HG03558 (cell line): Measurements from ENCODE around the gene HILPDA.
"Not testable (repeated sequence)": the region's sequence is repeated elsewhere in the genome, so short reads cannot be mapped to it uniquely, and the experiment has no call there.

Experiments
- ATAC-seq: cut with Tn5 transposase; IDR thresholded peaks from one replicate; pipeline ENCODE4 v1.9.1; 2021; ENCODE audit warnings: moderate number of reproducible peaks; ENCODE audit not compliant: unreplicated experiment; ENCODE audit errors: extremely low read depth

Gene HILPDA

DNA sequence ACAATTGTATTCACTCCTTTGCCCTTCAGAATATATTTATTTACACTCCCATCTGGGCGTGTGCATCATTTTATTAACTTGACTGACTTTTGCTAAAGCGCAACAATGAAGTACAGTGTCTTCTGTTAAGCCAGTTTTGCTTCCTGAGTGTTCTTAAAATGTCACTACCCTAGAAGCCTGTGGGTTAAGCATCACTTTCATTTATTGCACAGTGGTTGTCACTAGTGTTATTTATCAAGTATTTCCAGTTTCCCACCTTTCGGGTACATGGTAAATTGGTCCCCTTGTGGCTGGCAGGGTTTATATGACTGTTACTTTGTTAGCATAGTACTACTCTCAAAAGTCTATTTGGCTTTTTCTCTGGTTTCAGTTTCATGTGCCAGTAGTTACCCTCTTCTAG is 3.3 kb downstream of the HILPDA start:
- ATAC-seq, result peak; percentile 21

DNA sequence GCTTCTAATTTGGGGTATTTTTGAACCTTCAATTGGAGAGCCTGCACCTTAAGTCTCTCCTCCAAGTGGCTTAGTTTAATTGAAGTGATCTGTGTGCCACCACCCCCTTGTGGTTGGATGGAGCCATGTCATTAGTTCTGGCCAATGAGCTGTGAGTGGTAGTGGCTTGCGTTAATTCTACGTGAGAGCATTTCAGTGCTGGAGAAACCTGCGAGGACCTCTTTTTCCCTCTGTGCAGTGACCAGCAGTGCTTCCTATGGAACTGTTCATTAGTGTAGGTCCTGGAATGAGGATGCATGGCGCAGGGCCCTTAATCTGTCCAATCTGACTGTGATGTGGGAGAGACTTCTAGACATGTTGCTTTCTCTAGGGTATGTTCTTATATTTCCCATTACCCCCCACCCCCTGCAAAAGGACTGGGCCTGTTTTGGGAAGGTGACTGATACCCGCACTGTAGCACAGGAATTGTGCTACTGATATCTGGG is 3.8 kb downstream of the HILPDA start:
- peak; percentile 35 for ATAC-seq

DNA sequence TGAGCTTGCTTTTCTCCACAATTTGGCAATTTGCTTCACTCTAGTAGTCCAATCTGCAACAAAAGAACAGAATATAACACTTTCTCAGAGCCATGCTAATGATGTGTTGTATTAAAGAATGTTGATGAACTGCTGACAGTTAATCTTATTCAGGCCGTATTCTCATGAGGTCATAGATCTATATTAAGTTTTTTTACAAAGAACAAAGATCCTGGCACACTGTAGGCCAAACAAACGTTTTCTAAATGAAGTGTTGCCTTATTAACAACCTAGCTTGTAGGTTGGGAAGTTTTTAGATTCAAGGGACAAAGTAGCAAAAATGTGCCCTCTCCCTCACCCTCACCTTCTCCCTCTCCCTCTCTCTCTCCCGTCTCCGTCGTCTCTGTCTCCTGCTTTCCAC is 6.8 kb downstream of the HILPDA start:
- no peak for ATAC-seq

DNA sequence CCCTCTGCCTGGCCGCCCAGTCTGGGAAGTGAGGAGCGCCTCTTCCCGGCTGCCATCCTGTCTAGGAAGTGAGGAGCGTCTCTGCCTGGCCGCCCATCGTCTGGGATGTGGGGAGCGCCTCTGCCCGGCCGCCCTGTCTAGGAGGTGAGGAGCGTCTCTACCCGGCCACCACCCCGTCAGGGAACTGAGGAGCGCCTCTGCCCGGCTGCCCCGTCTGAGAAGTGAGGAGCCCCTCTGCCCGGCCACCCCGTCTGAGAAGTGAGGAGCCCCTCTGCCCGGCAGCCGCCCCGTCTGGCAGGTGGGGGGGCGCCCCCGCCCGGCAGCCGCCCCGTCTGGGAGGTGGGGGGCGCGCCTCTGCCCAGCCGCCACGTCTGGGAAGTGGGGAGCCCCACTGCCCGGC is 7.7 kb downstream of the HILPDA start:
- ATAC-seq, result not testable (repeated sequence)

DNA sequence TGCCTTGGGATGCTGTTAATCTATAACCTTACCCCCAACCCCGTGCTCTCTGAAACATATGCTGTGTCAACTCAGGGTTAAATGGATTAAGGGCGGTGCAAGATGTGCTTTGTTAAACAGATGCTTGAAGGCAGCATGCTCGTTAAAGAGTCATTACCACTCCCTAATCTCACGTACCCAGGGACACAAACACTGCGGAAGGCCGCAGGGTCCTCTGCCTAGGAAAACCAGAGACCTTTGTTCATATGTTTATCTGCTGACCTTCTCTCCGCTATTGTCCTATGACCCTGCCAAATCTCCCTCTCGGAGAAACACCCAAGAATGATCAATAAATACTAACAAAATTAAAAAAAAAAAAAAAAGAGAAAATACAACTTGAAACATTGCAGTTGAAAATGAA is 8.3 kb downstream of the HILPDA start:
- not testable (repeated sequence) for ATAC-seq

DNA sequence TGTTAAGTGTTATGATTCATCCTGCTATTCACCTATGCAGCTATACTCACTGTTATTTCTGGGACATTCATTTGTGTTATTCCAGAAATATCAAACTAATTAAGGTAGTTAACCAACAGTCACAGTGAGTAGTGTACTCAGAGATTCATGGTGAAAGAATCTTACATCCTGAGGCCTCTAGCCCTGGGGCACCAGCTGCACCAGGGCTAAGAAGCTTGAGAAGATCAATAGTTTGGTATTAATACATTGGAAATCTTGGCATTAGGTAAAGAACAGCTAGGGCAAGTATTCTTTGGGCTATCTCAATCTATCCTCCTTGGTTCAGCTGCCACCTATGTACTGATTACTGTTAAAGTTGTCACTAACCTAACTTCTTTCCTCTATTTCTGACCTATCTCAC is 11.2 kb downstream of the HILPDA start:
- ATAC-seq, result not testable (repeated sequence)

DNA sequence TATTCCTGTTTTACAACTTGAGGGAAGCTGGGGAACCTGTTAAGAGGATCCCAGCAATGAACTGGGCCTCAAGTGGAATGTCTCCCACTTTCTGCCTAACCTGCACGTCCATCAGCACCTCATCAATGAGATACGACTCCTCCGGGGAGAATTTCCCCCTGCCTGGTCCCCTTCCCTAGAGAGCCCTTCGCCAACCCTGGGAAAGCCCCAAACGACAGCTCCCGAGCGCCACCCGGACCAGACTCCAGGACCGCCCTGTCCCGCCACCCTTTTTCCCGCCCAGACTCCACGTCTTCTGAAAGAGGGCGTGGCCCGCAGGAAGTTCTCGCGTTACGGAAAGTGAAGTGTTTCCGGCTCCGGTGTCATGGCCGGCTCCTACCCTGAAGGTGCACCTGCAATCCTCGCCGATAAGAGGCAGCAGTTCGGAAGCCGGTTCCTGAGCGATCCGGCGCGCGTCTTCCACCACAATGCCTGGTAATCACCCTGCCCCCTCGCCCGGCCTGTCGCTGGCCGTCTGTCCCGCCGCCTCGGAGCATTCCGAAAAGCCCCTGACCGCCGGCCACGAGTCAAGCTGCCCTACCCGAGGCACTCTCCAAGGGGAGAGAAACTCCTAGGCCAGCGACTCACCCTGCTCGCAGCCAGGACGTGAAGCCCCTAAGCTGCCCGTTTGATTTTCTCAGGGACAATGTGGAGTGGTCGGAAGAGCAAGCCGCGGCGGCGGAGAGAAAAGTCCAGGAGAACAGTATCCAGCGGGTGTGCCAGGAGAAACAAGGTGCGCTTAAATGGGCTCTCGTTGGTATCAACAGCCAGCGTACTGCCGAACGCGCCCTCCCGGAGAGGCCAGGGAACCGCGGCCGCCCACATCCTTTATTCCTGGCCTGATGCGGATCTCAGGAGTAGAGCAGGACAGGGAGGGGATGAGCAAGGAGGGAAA is 21.0 kb downstream of the HILPDA start, which contains the start of gene METTL2B:
TSS of gene METTL2B (plus strand) at position 347 of the 934 bp plus-strand sequence. CDS start at position 365, 18 bp downstream.
- ATAC-seq, result peak; percentile 84

DNA sequence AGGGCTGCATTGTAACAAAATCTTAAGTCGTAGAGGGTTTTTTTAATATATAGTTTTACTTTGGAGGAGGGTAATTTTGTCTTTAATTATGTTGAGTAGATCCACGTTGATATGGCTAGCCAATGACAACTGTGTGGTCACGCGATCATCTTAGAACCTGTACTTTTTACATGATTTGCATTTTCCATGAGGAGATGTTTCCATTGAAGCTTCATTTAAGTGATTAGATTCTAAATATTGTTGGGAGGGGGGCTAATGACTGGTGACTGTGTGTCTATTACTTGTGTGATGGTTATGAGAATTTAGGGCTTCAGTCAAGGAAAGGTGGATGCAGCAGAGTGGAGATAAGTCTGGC is 21.6 kb downstream of the HILPDA start:
- ATAC-seq, result not testable (repeated sequence)

DNA sequence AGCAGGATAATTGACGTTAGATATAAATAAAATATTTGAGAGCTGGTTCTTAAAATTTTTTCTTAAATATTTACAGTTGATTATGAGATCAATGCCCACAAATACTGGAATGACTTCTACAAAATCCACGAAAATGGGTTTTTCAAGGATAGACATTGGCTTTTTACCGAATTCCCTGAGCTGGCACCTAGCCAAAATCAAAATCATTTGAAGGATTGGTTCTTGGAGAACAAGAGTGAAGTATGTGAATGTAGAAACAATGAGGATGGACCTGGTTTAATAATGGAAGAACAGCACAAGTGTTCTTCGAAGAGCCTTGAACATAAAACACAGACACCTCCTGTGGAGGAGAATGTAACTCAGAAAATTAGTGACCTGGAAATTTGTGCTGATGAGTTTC is 23.4 kb downstream of the HILPDA start:
- ATAC-seq, result not testable (repeated sequence)

DNA sequence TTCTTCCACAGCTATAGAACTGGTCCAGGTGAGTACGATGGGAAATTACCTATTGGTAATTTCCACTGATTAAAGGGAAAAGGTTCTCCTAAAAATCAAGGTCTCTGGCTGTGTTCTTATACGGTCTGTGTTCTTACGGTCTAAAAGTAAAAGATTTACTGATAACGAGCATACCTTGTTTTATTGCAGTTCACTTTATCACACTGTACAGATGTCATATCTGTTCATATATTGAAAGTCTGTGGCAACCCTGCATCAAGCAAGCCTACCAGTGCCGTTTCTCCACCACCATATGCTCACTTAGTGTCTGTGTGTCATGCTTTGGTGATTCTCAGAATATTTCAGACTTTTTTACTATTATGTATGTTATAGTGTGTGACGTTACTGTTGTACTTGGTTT is 32.5 kb downstream of the HILPDA start:
- not testable (repeated sequence) for ATAC-seq

DNA sequence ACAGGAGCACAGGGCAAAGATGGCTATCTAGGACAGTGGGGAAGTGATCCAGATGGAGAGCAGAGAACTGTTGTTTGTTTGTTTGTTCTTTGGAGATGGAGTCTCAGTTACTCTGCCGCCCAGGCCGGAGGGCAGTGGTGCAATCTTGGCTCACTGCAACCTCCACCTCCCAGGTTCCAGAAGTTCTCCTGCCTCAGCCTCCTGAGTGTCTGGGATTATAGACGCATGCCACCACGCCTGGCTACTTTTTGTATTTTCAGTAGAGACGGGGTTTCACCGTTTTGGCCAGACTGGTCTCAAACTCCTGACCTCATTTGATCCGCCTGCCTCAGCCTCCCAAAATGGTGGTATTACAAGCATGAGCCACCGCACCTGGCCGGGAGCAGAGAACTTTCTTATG is 41.7 kb downstream of the HILPDA start:
- ATAC-seq, result no peak

DNA sequence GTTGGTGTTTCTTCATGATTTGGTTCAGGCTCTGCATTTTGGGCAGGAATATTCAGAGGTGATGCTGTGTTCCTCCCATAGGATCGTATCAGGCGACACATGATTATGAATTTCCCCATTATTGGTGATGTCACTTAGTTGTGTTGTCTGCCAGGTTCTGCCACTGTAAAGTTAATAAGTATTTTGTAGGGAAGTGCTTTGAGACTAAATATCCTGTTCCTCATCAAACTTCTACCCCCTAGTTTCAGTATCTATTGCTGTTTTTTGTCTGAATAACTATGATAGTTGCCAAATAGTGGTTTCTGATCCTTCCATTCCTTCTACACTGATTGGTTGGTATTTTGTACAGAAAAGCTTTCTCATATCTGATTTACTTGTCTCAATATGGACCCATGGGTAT is 49.7 kb downstream of the HILPDA start:
- not testable (repeated sequence) for ATAC-seq

DNA sequence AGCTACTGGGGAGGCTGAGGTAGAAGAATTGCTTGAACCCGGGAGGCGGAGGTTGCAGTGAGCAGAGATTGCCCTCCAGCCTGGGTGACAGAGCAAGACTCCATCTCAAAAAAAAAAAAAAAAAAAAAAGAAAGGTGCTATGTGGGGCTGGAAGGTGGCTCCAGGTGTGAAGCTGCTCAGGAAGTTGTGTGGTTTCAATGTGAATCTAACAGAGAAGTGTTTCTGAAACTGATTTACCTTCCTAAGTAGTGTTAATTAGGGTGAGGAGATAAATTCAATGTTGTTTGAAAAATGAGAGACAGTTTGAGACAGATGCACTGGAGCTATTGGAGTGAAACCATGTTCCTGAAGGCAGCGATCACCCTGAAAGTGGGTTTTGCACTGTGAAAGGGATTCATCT is 51.1 kb downstream of the HILPDA start:
- ATAC-seq, result not testable (repeated sequence)

DNA sequence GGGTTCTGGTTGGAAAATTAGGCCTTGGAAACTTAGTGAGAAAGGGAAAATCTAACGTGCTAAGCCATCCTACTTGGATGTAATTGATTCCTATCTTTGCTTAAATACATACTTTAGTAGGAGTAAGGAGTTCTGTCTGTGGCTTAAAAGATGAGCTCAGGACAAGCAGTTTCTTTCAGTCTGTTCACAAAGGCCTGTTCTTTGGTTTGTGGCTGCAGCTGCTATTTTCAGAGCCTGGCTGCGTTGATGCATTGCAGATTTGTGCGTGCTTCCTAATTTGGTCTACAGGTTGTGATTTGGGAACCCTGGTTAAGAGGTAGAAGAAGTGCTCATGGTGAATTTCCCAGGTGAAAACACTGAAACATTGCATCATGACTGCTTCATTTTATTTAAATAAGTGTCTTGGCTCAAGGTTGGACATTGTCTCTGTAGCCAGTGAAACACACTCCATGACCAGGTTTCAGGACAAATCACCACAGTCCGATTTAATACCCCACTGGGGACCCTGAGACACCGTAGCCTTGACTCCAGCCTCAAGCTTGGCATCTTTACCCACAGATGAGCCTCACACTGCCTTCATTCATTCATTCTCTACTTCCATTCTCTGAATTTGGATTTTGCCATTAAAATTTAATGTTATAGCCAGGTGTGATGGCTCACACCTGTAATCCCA is 51.8 kb downstream of the HILPDA start:
- ATAC-seq, result not testable (repeated sequence)
